HEK293T (cell line): ENCODE data around the gene HKDC1.

Experiments
- ARNT ChIP-seq: fragments of 450-650 bp; IDR thresholded peaks from 2 replicates; pipeline ENCODE4 v1.6.1; 2017; ENCODE audit warnings: mild to moderate bottlenecking
- CTBP1 ChIP-seq: fragments of 450-650 bp; IDR thresholded peaks from 2 replicates; pipeline ENCODE4 v1.6.1; 2016; ENCODE audit warnings: borderline replicate concordance
- L3MBTL2 ChIP-seq: fragments of 450-650 bp; conservative IDR thresholded peaks from 2 replicates; pipeline ENCODE4 v1.6.1; 2016; ENCODE audit warnings: mild to moderate bottlenecking
- PKNOX1 ChIP-seq: fragments of 450-650 bp; IDR thresholded peaks from 2 replicates; pipeline ENCODE4 v1.6.1; 2016
- SP1 ChIP-seq: fragments of 450-650 bp; IDR thresholded peaks from 2 replicates; pipeline ENCODE4 v1.6.1; 2017

GRCh38 chr10:69303632-69304051 is 83.5 kb downstream of the HKDC1 start:
- no peak for TF ChIP-seq ARNT
- no peak for TF ChIP-seq PKNOX1
- TF ChIP-seq SP1, result no peak
- TF ChIP-seq CTBP1, result no peak
- TF ChIP-seq L3MBTL2, result no peak
